H9 (cell line): ENCODE results near the gene TUBB1. TPM values are rescaled to one million over a fixed set of nuclear protein-coding genes. Genes with fewer than 3 reads are reported as not detected.

ENCODE experiments used
- DNase-seq: peaks from one replicate; pipeline ENCODE4 v3.0.0-alpha.2; 2017
- H2AFZ ChIP-seq: one replicate; pipeline ENCODE4 v1.6.1; 2013; ENCODE audit warnings: mild to moderate bottlenecking, low read length, control low read depth, moderate library complexity
- H2AK5ac ChIP-seq: 2 replicates; pipeline ENCODE4 v1.6.1; 2013; ENCODE audit warnings: low read length, control low read depth, mixed read lengths; ENCODE audit not compliant: insufficient read length
- H2BK120ac ChIP-seq: one replicate; pipeline ENCODE4 v1.6.1; 2013; ENCODE audit warnings: low read depth, mild to moderate bottlenecking, low read length, control low read depth, inconsistent platforms; ENCODE audit not compliant: poor library complexity, severe bottlenecking
- H2BK12ac ChIP-seq: 2 replicates; pipeline ENCODE4 v1.6.1; 2013; ENCODE audit warnings: low read length, control low read depth, mixed read lengths, low read depth; ENCODE audit not compliant: insufficient read length
- H2BK15ac ChIP-seq: 2 replicates; pipeline ENCODE4 v1.6.1; 2013; ENCODE audit warnings: low read depth, low read length, control low read depth
- H2BK20ac ChIP-seq: one replicate; pipeline ENCODE4 v1.6.1; 2013; ENCODE audit warnings: low read depth, mild to moderate bottlenecking, low read length, control low read depth, inconsistent platforms; ENCODE audit not compliant: poor library complexity, severe bottlenecking
- H2BK5ac ChIP-seq: 2 replicates; pipeline ENCODE4 v1.6.1; 2013; ENCODE audit warnings: low read length, control low read depth, mixed read lengths; ENCODE audit not compliant: insufficient read length
- H3K14ac ChIP-seq: 2 replicates; pipeline ENCODE4 v1.6.1; 2013; ENCODE audit warnings: low read length, control low read depth; ENCODE audit not compliant: insufficient read depth
- H3K18ac ChIP-seq: 2 replicates; pipeline ENCODE4 v1.6.1; 2013; ENCODE audit warnings: low read depth, mild to moderate bottlenecking, mixed read lengths, low read length, control low read depth; ENCODE audit not compliant: insufficient read length
- H3K23ac ChIP-seq: 2 replicates; pipeline ENCODE4 v1.6.1; 2013; ENCODE audit warnings: low read length, control low read depth, mixed read lengths, low read depth; ENCODE audit not compliant: insufficient read length
- H3K23me2 ChIP-seq: 2 replicates; pipeline ENCODE4 v1.6.1; 2013; ENCODE audit warnings: low read depth, mild to moderate bottlenecking, mixed read lengths, low read length, control low read depth; ENCODE audit not compliant: insufficient read length, poor library complexity, severe bottlenecking
- H3K27ac ChIP-seq: 2 replicates; pipeline ENCODE4 v1.5.1; 2013; ENCODE audit warnings: low read length, control low read depth, mixed read lengths, low read depth; ENCODE audit not compliant: insufficient read length
- H3K27me3 ChIP-seq: 2 replicates; pipeline ENCODE4 v1.6.1; 2013; ENCODE audit warnings: low read length, control low read depth, inconsistent platforms; ENCODE audit not compliant: insufficient read depth
- H3K4ac ChIP-seq: 2 replicates; pipeline ENCODE4 v1.6.1; 2013; ENCODE audit warnings: low read depth, mild to moderate bottlenecking, control low read depth, inconsistent platforms, low read length, moderate library complexity
- H3K4me1 ChIP-seq: 2 replicates; pipeline ENCODE4 v1.6.1; 2013; ENCODE audit warnings: low read length, control low read depth, inconsistent platforms; ENCODE audit not compliant: insufficient read depth
- H3K4me2 ChIP-seq: 2 replicates; pipeline ENCODE4 v1.6.1; 2013; ENCODE audit warnings: low read length, control low read depth, mixed read lengths; ENCODE audit not compliant: insufficient read length, insufficient read depth
- H3K56ac ChIP-seq: 2 replicates; pipeline ENCODE4 v1.6.1; 2013; ENCODE audit warnings: low read depth, mild to moderate bottlenecking, mixed read lengths, low read length, control low read depth; ENCODE audit not compliant: insufficient read length
- H3K79me1 ChIP-seq: 2 replicates; pipeline ENCODE4 v1.6.1; 2013; ENCODE audit warnings: low read depth, mild to moderate bottlenecking, moderate library complexity, low read length, control low read depth, inconsistent platforms; ENCODE audit not compliant: insufficient read depth, poor library complexity, severe bottlenecking
- H3K79me2 ChIP-seq: 2 replicates; pipeline ENCODE4 v1.6.1; 2013; ENCODE audit warnings: low read length, control low read depth, inconsistent platforms; ENCODE audit not compliant: insufficient read depth
- H3K9ac ChIP-seq: 2 replicates; pipeline ENCODE4 v1.6.1; 2013; ENCODE audit warnings: low read length, control low read depth, mixed read lengths; ENCODE audit not compliant: insufficient read length; ENCODE audit errors: extremely low read depth
- H3K9me3 ChIP-seq: one replicate; pipeline ENCODE4 v1.6.1; 2013; ENCODE audit warnings: low read depth, low read length, inconsistent platforms; ENCODE audit not compliant: control insufficient read depth
- H3T11ph ChIP-seq: one replicate; pipeline ENCODE4 v1.6.1; 2013; ENCODE audit warnings: mild to moderate bottlenecking, low read length, control low read depth, inconsistent platforms
- H4K20me1 ChIP-seq: one replicate; pipeline ENCODE4 v1.6.1; 2013; ENCODE audit not compliant: control insufficient read depth, insufficient read length, insufficient read depth
- H4K5ac ChIP-seq: 2 replicates; pipeline ENCODE4 v1.6.1; 2013; ENCODE audit warnings: low read depth, mild to moderate bottlenecking, mixed read lengths, low read length, control low read depth; ENCODE audit not compliant: insufficient read length
- H4K8ac ChIP-seq: replicated peaks from 2 replicates; pipeline ENCODE4 v1.6.1; 2013; ENCODE audit warnings: low read length, control low read depth, mixed read lengths, low read depth; ENCODE audit not compliant: insufficient read length
- H4K91ac ChIP-seq: 2 replicates; pipeline ENCODE4 v1.6.1; 2013; ENCODE audit warnings: low read depth, mild to moderate bottlenecking, moderate library complexity, mixed read lengths, low read length, control low read depth; ENCODE audit not compliant: insufficient read length
- H3K27ac Mint-ChIP-seq, 3 experiments: 2 replicates in 2 of 3; 3 replicates in 1 of 3; pipeline ENCODE4 v1.8.0; 2020 to 2021; ENCODE audit warnings: mixed read lengths in 3 of 3, mild to moderate bottlenecking in 1 of 3, moderate library complexity in 1 of 3
- H3K27me3 Mint-ChIP-seq: 2 replicates; pipeline ENCODE4 v1.8.0; 2021; ENCODE audit warnings: low read depth, mild to moderate bottlenecking, moderate library complexity, mixed read lengths
- H3K36me3 Mint-ChIP-seq, 3 experiments: 2 replicates in 2 of 3; 3 replicates in 1 of 3; pipeline ENCODE4 v1.8.0; 2020 to 2021; ENCODE audit warnings: low read depth in 3 of 3, mixed read lengths in 3 of 3; ENCODE audit not compliant: insufficient read depth in 1 of 3
- H3K4me1 Mint-ChIP-seq, 2 experiments: 2 replicates each; pipeline ENCODE4 v1.8.0; 2020; ENCODE audit warnings: mixed read lengths in 2 of 2
- H3K4me3 Mint-ChIP-seq, 2 experiments: 2 replicates in 1 of 2; 3 replicates in 1 of 2; pipeline ENCODE4 v1.8.0; 2020 to 2021; ENCODE audit warnings: mild to moderate bottlenecking in 2 of 2, mixed read lengths in 2 of 2, moderate library complexity in 1 of 2
- H3K9me3 Mint-ChIP-seq, 2 experiments: 2 replicates in 1 of 2; 3 replicates in 1 of 2; pipeline ENCODE4 v1.8.0; 2020; ENCODE audit warnings: mild to moderate bottlenecking in 2 of 2, mixed read lengths in 2 of 2, moderate library complexity in 1 of 2
- CTCF ChIP-seq: fragments of 200-600 bp; sonication (generic); conservative IDR thresholded peaks from 3 replicates; pipeline ENCODE4 v1.8.0; 2021; ENCODE audit warnings: antibody characterized with exemption, mild to moderate bottlenecking
- WGBS: extraction: QIAGEN DNeasy Blood & Tissue Kit; methylation state at CpG from one replicate; pipeline ENCODE4 v1.1.7; 2013; ENCODE audit warnings: missing lambda C conversion rate, low lambda C conversion rate, mixed read lengths; ENCODE audit not compliant: insufficient read length; ENCODE audit errors: extremely low coverage; 5-methylcytosine and 5-hydroxymethylcytosine counted together
- total RNA-seq: library from RNA; stranded (reverse); gene quantifications from 2 replicates; pipeline ENCODE4 v1.2.1, GENCODE V29; 2021

Gene TUBB1
- total RNA-seq, 1 experiment from 2014 or later, result not detected

GRCh38 chr20:59046862-59047261 is 27.6 kb downstream of the TUBB1 start:
- H4K20me1 ChIP-seq, result no peaks in the 10 kb centered on the region
- 0 out of 2 replicates have a peak, but pooled peaks cover 2% of the 10 kb centered on the region for H3K4me1 ChIP-seq
- H3K4me1 Mint-ChIP-seq, result peaks cover 6 to 7% of the 10 kb centered on the region in 2 experiments
- no peaks in the 10 kb centered on the region for H3K79me1 ChIP-seq
- H3K23me2 ChIP-seq, result peaks cover 7% of the 10 kb centered on the region
- no peak overlapping the region for H3K9ac ChIP-seq
- H3T11ph ChIP-seq, result no peak overlapping the region
- no peak overlapping the region for H2AFZ ChIP-seq
- H3K23ac ChIP-seq, result no peak overlapping the region
- H3K4ac ChIP-seq, result no peak overlapping the region
- H3K27me3 Mint-ChIP-seq, result peaks cover 30% of the 10 kb centered on the region
- H3K36me3 Mint-ChIP-seq, result no peaks in the 10 kb centered on the region
- no peak overlapping the region for H4K8ac ChIP-seq
- no peak overlapping the region for H3K4me2 ChIP-seq
- H3K27ac Mint-ChIP-seq, result no peak overlapping the region
- H3K18ac ChIP-seq, result no peak overlapping the region
- H3K9me3 ChIP-seq, result no peaks in the 10 kb centered on the region
- no peak overlapping the region for H4K91ac ChIP-seq
- H3K14ac ChIP-seq, result no peak overlapping the region
- no peak for DNase-seq
- H4K5ac ChIP-seq, result no peak overlapping the region
- H2BK120ac ChIP-seq, result no peak overlapping the region
- TF ChIP-seq CTCF, result no peak
- H2BK20ac ChIP-seq, result no peak overlapping the region
- no peak overlapping the region for H3K27ac ChIP-seq
- H3K9me3 Mint-ChIP-seq, result no peaks in the 10 kb centered on the region; a peak in 1 of 5 replicates
- no peak overlapping the region for H3K4me3 Mint-ChIP-seq
- H2BK5ac ChIP-seq, result no peak overlapping the region
- no peaks in the 10 kb centered on the region for H3K27me3 ChIP-seq
- no peak overlapping the region for H3K56ac ChIP-seq
- no peak overlapping the region for H2BK15ac ChIP-seq
- H3K79me2 ChIP-seq, result no peaks in the 10 kb centered on the region; the same call in 1 of the 2 replicates
- H2BK12ac ChIP-seq, result no peak overlapping the region
- no CpG with 5 or more reads among the region's 3 CpGs for WGBS
- no peak overlapping the region for H2AK5ac ChIP-seq
